Calu3 (cell line): ENCODE results near the gene FGD5. TPM values are rescaled to one million over a fixed set of nuclear protein-coding genes. Genes with fewer than 3 reads are reported as not detected.

Source experiments
- BruUV-seq: library from RNA; stranded (reverse); fragments of 400-500 nt; replicated peaks from 2 replicates; lab custom pipeline; 2021; lab: Mats Ljungman, UMichigan
- CTCF ChIA-PET: fragments of 300-600 bp; sonication (Branson Sonifier 250); formaldehyde crosslinking; loops from one replicate; lab custom pipeline; 2022; ENCODE audit warnings: antibody characterized with exemption; lab: Charles Lee
- DNase-seq: peaks from one replicate; pipeline ENCODE4 v3.0.0; 2022
- H3K27ac Mint-ChIP-seq: one replicate; pipeline ENCODE4 v1.8.0; 2022; ENCODE audit warnings: mixed read lengths; ENCODE audit not compliant: unreplicated experiment
- H3K27me3 Mint-ChIP-seq: one replicate; pipeline ENCODE4 v1.8.0; 2022; ENCODE audit warnings: mixed read lengths; ENCODE audit not compliant: unreplicated experiment
- H3K36me3 Mint-ChIP-seq: one replicate; pipeline ENCODE4 v1.8.0; 2022; ENCODE audit warnings: mild to moderate bottlenecking, moderate library complexity, mixed read lengths; ENCODE audit not compliant: insufficient read depth, unreplicated experiment
- H3K4me1 Mint-ChIP-seq: one replicate; pipeline ENCODE4 v1.8.0; 2022; ENCODE audit warnings: mild to moderate bottlenecking, low read depth, mixed read lengths; ENCODE audit not compliant: unreplicated experiment
- H3K4me3 Mint-ChIP-seq: one replicate; pipeline ENCODE4 v1.8.0; 2022; ENCODE audit warnings: mild to moderate bottlenecking, low read depth, moderate library complexity, mixed read lengths; ENCODE audit not compliant: unreplicated experiment
- H3K9me3 Mint-ChIP-seq: one replicate; pipeline ENCODE4 v1.8.0; 2022; ENCODE audit warnings: low read depth, mixed read lengths; ENCODE audit not compliant: unreplicated experiment
- CTCF ChIP-seq: fragments of 200-600 bp; IDR thresholded peaks from one replicate; pipeline ENCODE4 v1.8.0; 2022; ENCODE audit warnings: antibody characterized with exemption; ENCODE audit not compliant: unreplicated experiment
- intact Hi-C: fragments of 100-400 bp; cut with micrococcal nuclease; formaldehyde crosslinking; loops from one replicate; pipeline ENCODE4 v1.10.0; 2022; ENCODE audit not compliant: unreplicated experiment
- total RNA-seq: library from RNA; stranded (reverse); gene quantifications from 2 replicates; pipeline ENCODE4 v1.2.3, GENCODE V29; 2022

Gene FGD5
- total RNA-seq, 1 experiment from 2014 or later, result not detected

GRCh38 chr3:14797731-14798130 is 21.0 kb upstream of the FGD5 start:
- no peak overlapping the region for H3K4me3 Mint-ChIP-seq
- no peak overlapping the region for H3K27ac Mint-ChIP-seq
- peaks cover 61% of the 10 kb centered on the region for H3K27me3 Mint-ChIP-seq
- intact Hi-C loops, result no loop called here
- peaks cover 5% of the 10 kb centered on the region for H3K36me3 Mint-ChIP-seq
- no TSS peak for BruUV-seq
- CTCF ChIA-PET, result no interaction called here
- H3K9me3 Mint-ChIP-seq, result no peaks in the 10 kb centered on the region
- no peak for DNase-seq
- TF ChIP-seq CTCF, result no peak
- peaks cover under 1% of the 10 kb centered on the region for H3K4me1 Mint-ChIP-seq

DNA sequence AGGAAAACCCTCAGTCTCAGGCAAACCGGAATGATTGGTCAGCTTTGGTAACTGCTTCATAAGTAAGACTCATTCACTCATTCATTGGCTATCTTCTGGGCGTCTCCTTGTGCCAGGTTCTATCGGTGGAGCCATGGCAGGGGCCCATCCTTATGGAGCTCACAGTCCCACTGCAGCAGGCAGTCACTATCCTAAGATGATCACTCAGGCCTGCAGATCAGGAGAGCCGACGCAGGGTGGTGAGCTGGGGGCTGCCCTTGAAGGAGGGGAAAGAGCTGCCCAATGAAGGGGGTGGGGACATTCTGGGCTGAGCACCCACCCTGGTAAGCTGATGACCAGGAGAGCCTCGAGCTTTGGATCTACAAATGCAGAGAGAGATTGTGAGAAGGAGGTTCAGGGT is 20.5 kb upstream of the FGD5 start:
- H3K27me3 Mint-ChIP-seq, result peaks cover 56% of the 10 kb centered on the region
- peaks cover 5% of the 10 kb centered on the region for H3K4me1 Mint-ChIP-seq
- CTCF ChIA-PET, result no interaction called here
- intact Hi-C loops, result no loop called here
- H3K9me3 Mint-ChIP-seq, result no peaks in the 10 kb centered on the region
- H3K36me3 Mint-ChIP-seq, result peaks cover 5% of the 10 kb centered on the region
- no peak for TF ChIP-seq CTCF
- no peak overlapping the region for H3K4me3 Mint-ChIP-seq
- no peak overlapping the region for H3K27ac Mint-ChIP-seq
- BruUV-seq, result no TSS peak
- DNase-seq, result no peak

- Mint-ChIP-seq H3K4me1 (peaks cover 15% of the 10 kb centered on the region), H3K27ac (no peak overlapping the region), H3K36me3 (peaks cover under 1% of the 10 kb centered on the region), H3K4me3 (no peak overlapping the region), H3K9me3 (no peaks in the 10 kb centered on the region), H3K27me3 (peaks cover 47% of the 10 kb centered on the region)
- intact Hi-C loops, result no loop called here
- CTCF ChIA-PET, result no interaction called here
- DNase-seq, result no peak
- no peak for TF ChIP-seq CTCF
- no TSS peak for BruUV-seq
These were observed 19.6 kb upstream of the FGD5 start for GRCh38 chr3:14799146-14799545.

GRCh38 chr3:14801031-14801430 is 17.7 kb upstream of the FGD5 start:
- DNase-seq, result no peak
- no peak overlapping the region for H3K4me3 Mint-ChIP-seq
- no peak for TF ChIP-seq CTCF
- intact Hi-C loops, result no loop called here
- H3K36me3 Mint-ChIP-seq, result no peaks in the 10 kb centered on the region
- no TSS peak for BruUV-seq
- H3K27me3 Mint-ChIP-seq, result peaks cover 34% of the 10 kb centered on the region
- H3K27ac Mint-ChIP-seq, result no peak overlapping the region
- no peaks in the 10 kb centered on the region for H3K9me3 Mint-ChIP-seq
- CTCF ChIA-PET, result no interaction called here
- H3K4me1 Mint-ChIP-seq, result peaks cover 27% of the 10 kb centered on the region
